GM12891 (cell line): ENCODE measurements around the gene MYCBPAP.
A peak's percentile ranks its signal among the peaks of the same experiment; 100 is the strongest.

Experiments used
- POLR2A ChIP-seq: IDR thresholded peaks from 2 replicates; pipeline ENCODE4 v1.6.1; 2011; ENCODE audit warnings: low read depth, low read length, control low read depth
- POLR2AphosphoS5 ChIP-seq: IDR thresholded peaks from 2 replicates; pipeline ENCODE4 v1.6.1; 2011; ENCODE audit warnings: low read depth, low read length, control low read depth
- SPI1 ChIP-seq: IDR thresholded peaks from 2 replicates; pipeline ENCODE4 v1.6.1; 2011; ENCODE audit warnings: low read depth, low read length, control low read depth
- TAF1 ChIP-seq: IDR thresholded peaks from 2 replicates; pipeline ENCODE4 v1.6.1; 2011; ENCODE audit warnings: low read depth, low read length, control low read depth

- peak; percentile 61; the same call in 1 of the 2 replicates for TF ChIP-seq POLR2A
- TF ChIP-seq POLR2AphosphoS5, result no peak
- peak; percentile 11; the same call in 1 of the 2 replicates for TF ChIP-seq TAF1
- peak; percentile 50 for TF ChIP-seq SPI1
These were observed 38.9 kb downstream of the MYCBPAP start, which contains the start of gene SPATA20 for GRCh38 chr17:50547035-50547735.
